DND-41 (cell line): ENCODE measurements around the gene GIPR.
"Not testable (repeated sequence)": the region's sequence is repeated elsewhere in the genome, so short reads cannot be mapped to it uniquely, and the experiment has no call there.

Experiments used
- ATAC-seq: fragments of 200-7000 bp; cut with Tn5 transposase; 3 replicates; pipeline ENCODE4 v1.9.1; 2021; ENCODE audit warnings: low read depth; ENCODE audit not compliant: insufficient read depth
- DNase-seq: peaks from one replicate; pipeline ENCODE4 v3.0.0-alpha.2; 2020
- H2AFZ ChIP-seq: 2 replicates; pipeline ENCODE4 v1.6.0; 2012; ENCODE audit warnings: low read depth, low read length
- H3K27ac ChIP-seq: 2 replicates; pipeline ENCODE4 v1.5.1; 2012; ENCODE audit warnings: low read length, inconsistent platforms
- H3K27me3 ChIP-seq: fragments of 200-600 bp; sonication (generic); 2 replicates; pipeline ENCODE4 v1.6.0; 2012; ENCODE audit warnings: low read length, mild to moderate bottlenecking, inconsistent platforms; ENCODE audit not compliant: insufficient read depth, poor library complexity
- H3K36me3 ChIP-seq: 2 replicates; pipeline ENCODE4 v1.5.1; 2012; ENCODE audit warnings: low read length, inconsistent platforms; ENCODE audit not compliant: insufficient read depth
- H3K4me1 ChIP-seq: 2 replicates; pipeline ENCODE4 v1.5.1; 2012; ENCODE audit warnings: mild to moderate bottlenecking, low read length; ENCODE audit not compliant: insufficient read depth
- H3K4me2 ChIP-seq: 2 replicates; pipeline ENCODE4 v1.6.0; 2012; ENCODE audit warnings: mild to moderate bottlenecking, moderate library complexity, low read length, inconsistent platforms; ENCODE audit not compliant: insufficient read depth
- H3K4me3 ChIP-seq, 2 experiments: fragments of 200-600 bp in 1 of 2; shearing (Covaris generic) in 1 of 2; 2 replicates each; pipeline ENCODE4 v1.5.1; 2012 to 2016; ENCODE audit warnings: inconsistent platforms in 2 of 2, low read length in 2 of 2, mild to moderate bottlenecking in 2 of 2, low read depth in 1 of 2, moderate library complexity in 1 of 2
- H3K79me2 ChIP-seq: 2 replicates; pipeline ENCODE4 v1.6.0; 2012; ENCODE audit warnings: low read length, inconsistent platforms; ENCODE audit not compliant: insufficient read depth
- H3K9ac ChIP-seq: 2 replicates; pipeline ENCODE4 v1.6.0; 2012; ENCODE audit warnings: low read depth, mild to moderate bottlenecking, inconsistent platforms, low read length, moderate library complexity
- H3K9me3 ChIP-seq: 2 replicates; pipeline ENCODE4 v1.5.1; 2012; ENCODE audit warnings: low read length, moderate library complexity, mild to moderate bottlenecking, inconsistent platforms; ENCODE audit not compliant: insufficient read depth, severe bottlenecking
- H4K20me1 ChIP-seq: 2 replicates; pipeline ENCODE4 v1.6.0; 2012; ENCODE audit warnings: low read length; ENCODE audit not compliant: insufficient read depth
- CTCF ChIP-seq: IDR thresholded peaks from 2 replicates; pipeline ENCODE4 v1.5.1; 2012; ENCODE audit warnings: borderline replicate concordance, low read length, moderate library complexity, mild to moderate bottlenecking; ENCODE audit not compliant: poor library complexity, severe bottlenecking; ENCODE audit errors: extremely low read depth
- EZH2 ChIP-seq: IDR thresholded peaks from 3 replicates; pipeline ENCODE4 v1.6.1; 2012; ENCODE audit warnings: borderline replicate concordance, low read depth, mild to moderate bottlenecking, moderate library complexity, low read length, inconsistent platforms; ENCODE audit not compliant: severe bottlenecking

Gene GIPR

GRCh38 chr19:45717131-45717982, 49.3 kb downstream of the GIPR start:
- Histone ChIP-seq H3K79me2 (peaks cover 89% of the 10 kb centered on the region), H2AFZ (peak overlapping the region; percentile 59), H3K36me3 (peaks cover 29% of the 10 kb centered on the region), H3K4me2 (peak overlapping the region; percentile 84), H3K9ac (peak overlapping the region; percentile 71), H3K4me1 (peaks cover 19% of the 10 kb centered on the region), H4K20me1 (peaks cover 16% of the 10 kb centered on the region; the same call in 1 of the 2 replicates), H3K27ac (peak overlapping the region; percentile 91), H3K4me3 (peak overlapping the region; percentile 35 to 63; a peak in 3 of 4 replicates), H3K9me3 (no peaks in the 10 kb centered on the region), H3K27me3 (no peaks in the 10 kb centered on the region)
- TF ChIP-seq CTCF = peak; percentile 41
- no peak for TF ChIP-seq EZH2
- peak; percentile 98 for ATAC-seq
- peak; percentile 100 for DNase-seq

DNA sequence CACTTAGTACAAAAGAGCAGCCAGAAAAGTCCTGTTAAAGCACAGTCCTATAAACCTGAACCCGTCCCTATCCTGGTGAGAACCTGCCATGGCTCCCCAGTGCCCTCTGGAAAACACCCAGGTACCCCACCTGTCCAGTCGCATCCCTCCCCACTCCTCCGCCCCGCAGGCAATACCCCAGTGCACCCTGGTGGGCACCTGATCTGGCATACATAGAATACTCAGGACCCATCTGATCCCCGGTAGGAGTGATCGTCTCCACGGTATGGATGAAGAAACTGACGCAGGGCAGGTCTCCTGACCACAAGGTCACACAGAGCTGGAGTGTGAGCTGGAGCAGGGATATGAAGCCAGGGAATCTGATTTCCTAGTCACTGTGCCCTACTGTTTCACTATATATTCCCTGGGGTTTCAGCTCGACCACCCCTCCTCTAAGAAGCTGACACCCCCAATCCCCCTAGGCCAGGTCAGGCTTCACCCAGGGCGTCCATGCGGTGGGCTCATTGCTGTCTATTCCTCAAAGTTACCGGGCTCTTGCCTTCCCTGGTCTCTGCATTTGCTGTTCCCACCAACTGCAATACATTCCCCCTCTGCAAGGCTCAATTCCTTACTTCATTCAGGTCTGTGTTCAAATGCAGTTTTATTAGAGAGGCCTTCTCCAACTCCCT, 50.1 kb downstream of the GIPR start:
- no peaks in the 10 kb centered on the region for H3K27me3 ChIP-seq
- ATAC-seq (no peak), DNase-seq (no peak)
- TF ChIP-seq CTCF = no peak
- TF ChIP-seq EZH2 = no peak
- peak overlapping the region; percentile 59 for H2AFZ ChIP-seq
- peak overlapping the region; percentile 91 for H3K27ac ChIP-seq
- H3K36me3 ChIP-seq = peaks cover 27% of the 10 kb centered on the region
- H3K79me2 ChIP-seq = peaks cover 89% of the 10 kb centered on the region
- H3K4me3 ChIP-seq = peak overlapping the region; percentile 35 to 63; a peak in 3 of 4 replicates
- peaks cover 19% of the 10 kb centered on the region for H3K4me1 ChIP-seq
- no peaks in the 10 kb centered on the region for H3K9me3 ChIP-seq
- peak overlapping the region; percentile 71 for H3K9ac ChIP-seq
- peaks cover 8% of the 10 kb centered on the region; the same call in 1 of the 2 replicates for H4K20me1 ChIP-seq
- peak overlapping the region; percentile 84 for H3K4me2 ChIP-seq

DNA sequence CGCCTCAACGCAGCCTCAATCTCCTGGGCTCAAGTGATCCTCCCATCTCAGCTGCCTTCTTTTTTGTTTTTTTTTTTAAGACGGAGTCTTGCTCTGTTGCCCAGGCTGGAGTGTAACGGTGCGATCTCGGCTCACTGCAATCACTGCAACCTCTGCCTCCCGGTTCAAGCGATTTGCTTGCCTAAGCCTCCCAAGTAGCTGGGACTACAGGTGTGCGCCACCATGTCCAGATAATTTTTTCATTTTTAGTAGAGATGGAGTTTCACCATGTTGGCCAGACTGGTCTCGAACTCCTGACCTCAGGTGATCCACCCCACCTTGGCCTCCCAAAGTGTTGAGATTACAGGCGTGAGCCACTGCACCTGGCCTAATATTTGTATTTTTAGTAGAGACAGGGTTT, 52.0 kb downstream of the GIPR start:
- not testable (repeated sequence) for H3K9me3 ChIP-seq, H3K9ac ChIP-seq, H3K4me3 ChIP-seq, H4K20me1 ChIP-seq, H2AFZ ChIP-seq, DNase-seq, H3K27ac ChIP-seq, ATAC-seq, H3K4me2 ChIP-seq, H3K27me3 ChIP-seq
- H3K4me1 ChIP-seq = peaks cover 19% of the 10 kb centered on the region
- H3K36me3 ChIP-seq = peaks cover 30% of the 10 kb centered on the region
- H3K79me2 ChIP-seq = peaks cover 88% of the 10 kb centered on the region

- Histone ChIP-seq H3K4me1 (peaks cover 33% of the 10 kb centered on the region), H3K79me2 (peaks cover 70% of the 10 kb centered on the region)
- not testable (repeated sequence) for DNase-seq, H3K27me3 ChIP-seq, ATAC-seq, H3K9ac ChIP-seq, H3K4me3 ChIP-seq, H3K36me3 ChIP-seq, H2AFZ ChIP-seq, H4K20me1 ChIP-seq, H3K9me3 ChIP-seq, H3K4me2 ChIP-seq, H3K27ac ChIP-seq
Measured at GRCh38 chr19:45728683-45729082, 60.7 kb downstream of the GIPR start.
